Measurements from ENCODE around the gene LCE1C. TPM values are rescaled to one million over a fixed set of nuclear protein-coding genes. Genes with fewer than 3 reads are reported as not detected.

Gene LCE1C
- polyA plus RNA-seq, 2 donors, result 0.32 TPM; not detected in 1

Other genes with a start within 250 kb of the LCE1C start
- gene LCE3E, start 239.9 kb downstream of the LCE1C start, polyA plus RNA-seq, result 100 to 1,000 TPM in 1 of 2 donors, 1 to 10 TPM in 1; 5.0 to 110 TPM
- 100 to 1,000 TPM in 1 of 2 donors, 1 to 10 TPM in 1; 3.6 to 546 TPM for gene LCE3D, start 226.1 kb downstream of the LCE1C start, polyA plus RNA-seq
- gene LCE3C, start 206.4 kb downstream of the LCE1C start, polyA plus RNA-seq, result not detected
- not detected for gene LCE3B, start 192.8 kb downstream of the LCE1C start, polyA plus RNA-seq
- not detected for gene LCE3A, start 183.5 kb downstream of the LCE1C start, polyA plus RNA-seq
- gene LCE2D, start 143.3 kb downstream of the LCE1C start, polyA plus RNA-seq, result not detected
- gene LCE2C, start 131.4 kb downstream of the LCE1C start, polyA plus RNA-seq, result not detected
- gene LCE2B, start 120.5 kb downstream of the LCE1C start, polyA plus RNA-seq, result not detected
- gene LCE2A, start 108.3 kb downstream of the LCE1C start, polyA plus RNA-seq, result not detected
- not detected for gene LCE4A, start 98.5 kb downstream of the LCE1C start, polyA plus RNA-seq
- 10 to 100 TPM in 1 of 2 donors, under 1 TPM in 1; 0.44 to 23.9 TPM for gene KPRP, start 48.6 kb downstream of the LCE1C start, polyA plus RNA-seq
- not detected for gene LCE1F, start 31.5 kb downstream of the LCE1C start, polyA plus RNA-seq
- gene LCE1E, start 20.4 kb downstream of the LCE1C start, polyA plus RNA-seq, result under 1 TPM in 1 of 2 donors, not detected in 1; 0.04 TPM
- gene LCE1D, start 9.9 kb downstream of the LCE1C start, polyA plus RNA-seq, result not detected
- not detected for gene LCE1B, start 5.3 kb upstream of the LCE1C start, polyA plus RNA-seq
- gene LCE1A, start 20.8 kb upstream of the LCE1C start, polyA plus RNA-seq, result not detected
- gene LCE6A, start 36.2 kb upstream of the LCE1C start, polyA plus RNA-seq, result not detected
- not detected for gene LCE7A, start 53.3 kb upstream of the LCE1C start, polyA plus RNA-seq
- gene SMCP, start 71.7 kb upstream of the LCE1C start, polyA plus RNA-seq, result not detected
- 100 to 1,000 TPM; 161 to 344 TPM for gene IVL, start 101.9 kb upstream of the LCE1C start, polyA plus RNA-seq
- 1 to 10 TPM; 1.1 to 4.2 TPM for gene SPRR5, start 140.6 kb upstream of the LCE1C start, polyA plus RNA-seq
- under 1 TPM in 1 of 2 donors, not detected in 1; 0.48 TPM for gene SPRR4, start 164.0 kb upstream of the LCE1C start, polyA plus RNA-seq
- 1,000 to 10,000 TPM; 3,249 to 3,812 TPM for gene SPRR1A, start 177.4 kb upstream of the LCE1C start, polyA plus RNA-seq
- over 10,000 TPM; 18,496 to 19,645 TPM for gene SPRR3, start 195.1 kb upstream of the LCE1C start, polyA plus RNA-seq
- gene SPRR1B, start 224.6 kb upstream of the LCE1C start, polyA plus RNA-seq, result 1,000 to 10,000 TPM; 2,433 to 2,781 TPM
- 1,000 to 10,000 TPM; 1,582 to 3,252 TPM for gene SPRR2D, start 234.5 kb upstream of the LCE1C start, polyA plus RNA-seq

Data from esophagus (tissue), 2 donors.